DND-41 (cell line): Measurements from ENCODE around the gene NPTN.

ENCODE experiments used
- CTCF ChIP-seq: IDR thresholded peaks from 2 replicates; pipeline ENCODE4 v1.5.1; 2012; ENCODE audit warnings: borderline replicate concordance, low read length, moderate library complexity, mild to moderate bottlenecking; ENCODE audit not compliant: poor library complexity, severe bottlenecking; ENCODE audit errors: extremely low read depth
- EZH2 ChIP-seq: IDR thresholded peaks from 3 replicates; pipeline ENCODE4 v1.6.1; 2012; ENCODE audit warnings: borderline replicate concordance, low read depth, mild to moderate bottlenecking, moderate library complexity, low read length, inconsistent platforms; ENCODE audit not compliant: severe bottlenecking

GRCh38 chr15:73590263-73590662 lies 42.9 kb downstream of the NPTN start:
- TF ChIP-seq CTCF (no peak), EZH2 (no peak)
